LNCAP (cell line): Measurements from ENCODE around the gene NCR2.

Source experiments
- TF ChIP-seq, protein P1 (sequence below): fragments of 450-650 bp; IDR thresholded peaks from 2 replicates; pipeline ENCODE4 v1.5.1; 2017; ENCODE audit warnings: mild to moderate bottlenecking

Gene NCR2

DNA sequence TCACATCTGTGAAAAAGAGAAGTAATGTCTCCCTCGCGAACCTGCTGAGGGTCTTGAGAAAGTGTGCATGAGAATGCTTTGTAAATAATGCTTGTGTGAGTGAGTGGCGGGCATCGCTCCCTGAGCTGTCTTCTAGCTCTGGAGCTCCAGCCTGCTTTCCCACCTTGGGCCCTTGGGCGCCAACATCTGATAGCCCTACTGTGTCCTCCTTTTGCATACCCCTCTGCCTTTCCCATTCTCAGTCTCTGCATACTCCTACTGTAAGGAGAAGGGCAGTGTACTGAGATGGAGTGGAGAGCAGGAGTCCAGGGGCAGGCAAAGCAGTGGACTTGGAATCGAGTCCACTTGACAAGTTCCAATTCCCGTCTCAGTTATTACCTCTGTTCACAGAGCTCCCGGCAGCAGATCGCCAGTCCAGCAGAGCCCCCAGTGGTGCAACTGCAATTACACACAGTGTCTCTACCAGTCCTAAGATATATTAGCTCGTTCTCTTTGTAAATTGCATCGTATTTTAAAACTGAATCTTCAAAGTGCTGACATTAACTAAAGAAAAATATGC, 847 bp upstream of the NCR2 start:
- TF ChIP-seq, protein P1, sequence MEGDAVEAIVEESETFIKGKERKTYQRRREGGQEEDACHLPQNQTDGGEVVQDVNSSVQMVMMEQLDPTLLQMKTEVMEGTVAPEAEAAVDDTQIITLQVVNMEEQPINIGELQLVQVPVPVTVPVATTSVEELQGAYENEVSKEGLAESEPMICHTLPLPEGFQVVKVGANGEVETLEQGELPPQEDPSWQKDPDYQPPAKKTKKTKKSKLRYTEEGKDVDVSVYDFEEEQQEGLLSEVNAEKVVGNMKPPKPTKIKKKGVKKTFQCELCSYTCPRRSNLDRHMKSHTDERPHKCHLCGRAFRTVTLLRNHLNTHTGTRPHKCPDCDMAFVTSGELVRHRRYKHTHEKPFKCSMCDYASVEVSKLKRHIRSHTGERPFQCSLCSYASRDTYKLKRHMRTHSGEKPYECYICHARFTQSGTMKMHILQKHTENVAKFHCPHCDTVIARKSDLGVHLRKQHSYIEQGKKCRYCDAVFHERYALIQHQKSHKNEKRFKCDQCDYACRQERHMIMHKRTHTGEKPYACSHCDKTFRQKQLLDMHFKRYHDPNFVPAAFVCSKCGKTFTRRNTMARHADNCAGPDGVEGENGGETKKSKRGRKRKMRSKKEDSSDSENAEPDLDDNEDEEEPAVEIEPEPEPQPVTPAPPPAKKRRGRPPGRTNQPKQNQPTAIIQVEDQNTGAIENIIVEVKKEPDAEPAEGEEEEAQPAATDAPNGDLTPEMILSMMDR, result no peak

DNA sequence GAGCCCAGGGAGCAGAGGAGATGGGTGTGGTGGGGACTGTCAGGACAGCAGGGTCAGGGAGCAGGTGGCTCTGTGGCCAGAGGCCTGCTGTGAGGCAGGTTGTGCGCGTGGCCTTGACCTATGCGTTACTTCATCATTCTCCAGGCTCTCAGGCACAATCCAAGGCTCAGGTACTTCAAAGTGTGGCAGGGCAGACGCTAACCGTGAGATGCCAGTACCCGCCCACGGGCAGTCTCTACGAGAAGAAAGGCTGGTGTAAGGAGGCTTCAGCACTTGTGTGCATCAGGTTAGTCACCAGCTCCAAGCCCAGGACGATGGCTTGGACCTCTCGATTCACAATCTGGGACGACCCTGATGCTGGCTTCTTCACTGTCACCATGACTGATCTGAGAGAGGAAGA, 535 bp downstream of the NCR2 start:
- TF ChIP-seq, protein P1, result no peak

DNA sequence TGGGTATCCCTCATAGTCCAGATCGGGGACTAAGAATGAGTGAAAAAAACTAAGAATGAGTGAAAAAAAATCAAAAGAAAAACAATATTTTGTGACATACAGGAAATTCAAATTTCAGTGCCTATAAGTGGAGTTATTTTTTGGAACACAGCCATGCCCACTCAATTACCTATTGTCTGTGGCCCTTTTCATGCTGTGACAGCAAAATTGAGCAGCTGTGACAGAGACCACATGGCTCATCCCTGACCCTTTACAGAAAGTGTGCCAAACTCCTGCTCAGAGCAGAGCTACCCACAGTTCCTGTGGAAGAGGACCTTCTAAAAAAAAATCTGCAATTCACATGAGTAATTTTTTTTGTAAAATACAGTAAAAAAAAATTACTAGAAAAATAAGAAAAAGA, 1.4 kb downstream of the NCR2 start:
- TF ChIP-seq, protein P1, result no peak

DNA sequence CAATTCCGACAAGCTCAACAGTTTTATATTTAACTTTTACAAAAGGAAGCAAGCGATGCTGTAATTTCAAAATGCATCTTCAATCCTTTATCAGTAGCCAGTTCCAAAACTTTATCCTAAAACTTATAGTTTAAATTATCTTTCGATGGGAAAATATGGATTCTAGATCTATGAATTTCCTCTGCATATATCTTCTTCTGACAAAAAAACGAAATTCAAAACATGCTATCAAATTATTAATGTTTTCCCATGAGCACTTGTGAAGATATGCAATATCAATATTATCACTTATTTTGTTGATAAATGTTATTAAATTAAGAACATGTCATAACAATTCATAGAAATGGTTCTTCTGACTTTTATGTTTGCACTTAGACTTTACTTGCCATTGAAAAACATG, 2.3 kb downstream of the NCR2 start:
- TF ChIP-seq, protein P1, result no peak

DNA sequence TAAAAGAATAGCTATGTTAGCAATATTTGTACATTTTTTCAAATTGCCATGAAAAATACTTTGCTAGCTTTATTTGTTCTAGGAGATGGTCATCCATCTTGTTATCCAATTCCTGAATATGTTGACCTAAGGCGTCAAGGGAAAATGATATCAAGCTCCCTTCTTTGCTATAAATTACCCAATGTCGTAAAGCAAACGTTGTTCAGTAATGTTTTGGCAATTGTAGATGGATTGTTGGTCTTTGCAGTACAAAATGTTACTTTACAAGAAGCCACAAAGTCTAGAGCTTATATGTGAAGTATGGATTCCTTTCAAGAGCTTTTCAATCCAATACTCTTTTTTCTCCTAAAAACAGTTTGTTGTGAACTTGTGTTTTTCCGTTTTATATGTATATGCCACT, 3.3 kb downstream of the NCR2 start:
- TF ChIP-seq, protein P1, result no peak

DNA sequence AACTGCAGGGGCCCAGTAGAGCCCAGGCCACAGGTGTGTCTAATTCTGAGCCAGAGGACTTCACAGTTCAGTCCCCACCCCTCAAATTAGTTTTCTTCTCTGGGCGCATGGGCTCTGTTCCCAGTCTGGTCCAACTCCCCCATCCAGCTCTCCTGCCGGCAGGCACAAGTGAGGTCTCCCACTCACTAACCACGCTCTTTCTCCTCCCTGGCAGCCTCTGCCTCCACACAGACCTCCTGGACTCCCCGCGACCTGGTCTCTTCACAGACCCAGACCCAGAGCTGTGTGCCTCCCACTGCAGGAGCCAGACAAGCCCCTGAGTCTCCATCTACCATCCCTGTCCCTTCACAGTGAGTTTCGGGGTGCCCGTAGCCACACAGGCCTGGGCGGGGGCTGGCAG, 6.2 kb downstream of the NCR2 start:
- TF ChIP-seq, protein P1, result no peak

DNA sequence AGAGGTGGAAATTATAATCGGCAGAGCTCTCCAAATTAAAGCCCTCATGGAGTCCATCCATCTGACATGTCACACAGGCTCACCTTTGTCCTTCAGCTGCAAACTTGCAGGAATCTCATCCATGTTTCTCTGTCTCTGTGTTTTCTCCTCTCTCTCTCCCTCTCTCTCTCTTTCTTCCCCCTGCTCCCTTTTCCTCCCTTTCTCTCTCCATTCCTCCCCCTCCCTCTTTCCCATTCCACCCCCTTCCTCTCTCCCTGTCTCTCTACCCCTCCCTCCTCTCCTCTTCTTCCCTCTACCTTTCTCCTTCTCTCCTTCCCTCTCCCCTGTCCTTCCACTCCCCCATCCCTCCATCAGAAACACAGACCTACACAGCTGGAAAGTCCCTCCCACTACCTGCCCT, 6.8 kb downstream of the NCR2 start:
- TF ChIP-seq, protein P1, result no peak

DNA sequence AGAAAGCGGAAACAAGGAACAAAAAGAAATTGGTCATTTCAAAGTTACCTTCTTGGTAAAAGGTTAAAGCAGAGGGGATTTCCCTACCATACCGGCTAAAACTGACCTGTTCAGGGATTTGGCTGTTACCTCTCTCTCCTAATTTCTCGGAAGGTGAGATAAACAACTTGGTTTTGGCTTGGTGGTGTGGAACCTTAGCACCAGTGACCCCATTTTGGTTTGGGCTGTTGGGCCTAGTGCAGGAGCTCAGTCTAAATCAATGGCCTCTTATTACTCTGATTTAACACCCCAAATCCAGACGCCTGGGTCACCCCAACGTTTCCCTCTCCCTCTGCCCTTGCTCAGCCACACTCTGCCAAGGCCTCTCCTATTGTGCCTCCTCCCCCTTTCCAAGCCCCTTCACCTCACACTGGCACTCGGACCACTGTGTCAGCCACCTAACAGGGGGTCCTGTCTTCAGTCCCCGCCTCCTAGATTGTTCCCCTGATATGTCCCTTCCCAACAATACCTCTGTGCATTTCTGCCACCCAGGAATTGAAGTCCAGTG, 8.3 kb downstream of the NCR2 start:
- TF ChIP-seq, protein P1, result no peak
